HuH-7 (cell line): Measurements from ENCODE around the gene RAET1G.
"Not testable (repeated sequence)": the region's sequence is repeated elsewhere in the genome, so short reads cannot be mapped to it uniquely, and the experiment has no call there.

Experiments used
- DNase-seq: peaks from one replicate; pipeline ENCODE4 v3.0.0; 2011; ENCODE audit warnings: low spot score

RAET1G gene

GRCh38 chr6:149953934-149954327 lies 31.0 kb upstream of the RAET1G start:
- DNase-seq = not testable (repeated sequence)

GRCh38 chr6:149953390-149953789 lies 30.5 kb upstream of the RAET1G start:
- DNase-seq = not testable (repeated sequence)

- DNase-seq = no peak
Measured at GRCh38 chr6:149951626-149952025, 28.7 kb upstream of the RAET1G start.

- DNase-seq = no peak
Measured at GRCh38 chr6:149951096-149951495, 28.2 kb upstream of the RAET1G start.

GRCh38 chr6:149950423-149950822 lies 27.5 kb upstream of the RAET1G start:
- no peak for DNase-seq

GRCh38 chr6:149948616-149949015 lies 25.7 kb upstream of the RAET1G start:
- no peak for DNase-seq

- DNase-seq = no peak
Measured at GRCh38 chr6:149948011-149948410, 25.1 kb upstream of the RAET1G start.

GRCh38 chr6:149947533-149947932 lies 24.6 kb upstream of the RAET1G start:
- DNase-seq = not testable (repeated sequence)

GRCh38 chr6:149946631-149947030 lies 23.7 kb upstream of the RAET1G start:
- DNase-seq = not testable (repeated sequence)

- DNase-seq = not testable (repeated sequence)
Measured at GRCh38 chr6:149945276-149945675, 22.4 kb upstream of the RAET1G start.

- DNase-seq = not testable (repeated sequence)
Measured at GRCh38 chr6:149943321-149943720, 20.4 kb upstream of the RAET1G start.

GRCh38 chr6:149942461-149942829 lies 19.5 kb upstream of the RAET1G start:
- DNase-seq = no peak

GRCh38 chr6:149941583-149942460 lies 18.9 kb upstream of the RAET1G start, which contains the start of gene ULBP2:
ULBP2 (plus strand) TSS chr6:149942014; CDS start chr6:149942073, 59 bp downstream.
- peak; percentile 99 for DNase-seq

- no peak for DNase-seq
Measured at GRCh38 chr6:149940672-149940982, 17.7 kb upstream of the RAET1G start.

- DNase-seq = no peak
Measured at GRCh38 chr6:149939909-149940671, 17.2 kb upstream of the RAET1G start.

- DNase-seq = no peak
Measured at GRCh38 chr6:149939356-149939648, 16.4 kb upstream of the RAET1G start.

GRCh38 chr6:149938571-149939355 lies 15.8 kb upstream of the RAET1G start:
- no peak for DNase-seq

- DNase-seq = not testable (repeated sequence)
Measured at GRCh38 chr6:149938013-149938570, 15.2 kb upstream of the RAET1G start.

- no peak for DNase-seq
Measured at GRCh38 chr6:149936743-149937142, 13.8 kb upstream of the RAET1G start.

- DNase-seq = no peak
Measured at GRCh38 chr6:149935668-149936067, 12.7 kb upstream of the RAET1G start.

GRCh38 chr6:149935246-149935645 lies 12.3 kb upstream of the RAET1G start:
- no peak for DNase-seq
